K562 (cell line): ENCODE data around the gene HRH4. TPM values are rescaled to one million over a fixed set of nuclear protein-coding genes. Genes with fewer than 3 reads are reported as not detected.
A peak's percentile ranks its signal among the peaks of the same experiment; 100 is the strongest.

Source experiments
- ATAC-seq: fragments of 200-7000 bp; cut with Tn5 transposase; 3 replicates; pipeline ENCODE4 v1.9.1; 2020; ENCODE audit warnings: moderate library complexity
- BruUV-seq: library from RNA; stranded (reverse); fragments of 400-500 nt; replicated peaks from 2 replicates; lab custom pipeline; 2021; lab: Mats Ljungman, UMichigan
- CTCF ChIA-PET: fragments of 300-600 bp; formaldehyde crosslinking; extraction: SDS; loops from one replicate; lab custom pipeline; 2021; ENCODE audit warnings: low intra/inter-chr PET ratio; lab: Yijun Ruan, JAX
- POLR2A ChIA-PET: fragments of 300-600, 350-650 bp; sonication (Branson Sonifier 250); formaldehyde crosslinking; extraction: SDS; loops from one replicate; lab custom pipeline; 2021; ENCODE audit warnings: antibody characterized with exemption, inconsistent platforms; lab: Yijun Ruan, JAX
- DNase-seq, 4 experiments: peaks; one replicate each; pipeline versions ENCODE4 v3.0.0 to v3.0.0-alpha.2; 2011 to 2018; ENCODE audit warnings: low spot score in 3 of 4, mixed read lengths in 3 of 4; ENCODE audit errors: extremely low read depth in 1 of 4
- FAIRE-seq: peaks from 2 replicates; lab custom pipeline; 2011; peaks lifted over from hg19 to GRCh38; lab: Jason Lieb, UNC
- H2AFZ ChIP-seq: 2 replicates; pipeline ENCODE4 v1.6.0; 2011; ENCODE audit warnings: low read depth, low read length, control low read depth, inconsistent platforms
- H3K27ac ChIP-seq: fragments of 200-600 bp; 3 replicates; pipeline ENCODE4 v1.8.0; 2011; ENCODE audit warnings: low read depth, mild to moderate bottlenecking, control low read depth, inconsistent platforms, low read length, moderate library complexity, mixed read lengths; ENCODE audit errors: extremely low read depth
- H3K27me3 ChIP-seq, 2 experiments: fragments of 300-600 bp in 1 of 2; 2 replicates in 1 of 2; 3 replicates in 1 of 2; pipeline versions ENCODE4 v1.6.0 to v1.8.0; 2011; ENCODE audit warnings: inconsistent platforms in 2 of 2, low read length in 2 of 2, mild to moderate bottlenecking in 1 of 2, mixed read lengths in 1 of 2, moderate library complexity in 1 of 2; ENCODE audit not compliant: control insufficient read depth in 2 of 2, insufficient read depth in 2 of 2
- H3K36me3 ChIP-seq: fragments of 300-600 bp; 3 replicates; pipeline ENCODE4 v1.8.0; 2011; ENCODE audit warnings: mild to moderate bottlenecking, low read length, inconsistent platforms; ENCODE audit not compliant: control insufficient read depth, insufficient read depth
- H3K4me1 ChIP-seq, 2 experiments: fragments of 200-600 bp in 1 of 2; replicated peaks in 1 of 2; 2 replicates in 1 of 2; 3 replicates in 1 of 2; pipeline versions ENCODE4 v1.5.1 to v1.8.0; 2011; ENCODE audit warnings: inconsistent platforms in 2 of 2, low read length in 2 of 2, mild to moderate bottlenecking in 1 of 2, mixed read lengths in 1 of 2, moderate library complexity in 1 of 2; ENCODE audit not compliant: control insufficient read depth in 2 of 2, insufficient read depth in 2 of 2
- H3K4me2 ChIP-seq: 2 replicates; pipeline ENCODE4 v1.6.1; 2011; ENCODE audit warnings: low read length, control low read depth, inconsistent platforms, mixed read lengths; ENCODE audit not compliant: insufficient read depth
- H3K4me3 ChIP-seq: fragments of 200-600 bp; sonication (generic), shearing (Covaris generic); 2 replicates; pipeline ENCODE4 v1.5.1; 2016; ENCODE audit warnings: control low read depth, inconsistent platforms
- H3K79me2 ChIP-seq: fragments of 200-600 bp; 3 replicates; pipeline ENCODE4 v1.8.0; 2011; ENCODE audit warnings: low read length, inconsistent platforms; ENCODE audit not compliant: control insufficient read depth, insufficient read depth
- H3K9ac ChIP-seq, 2 experiments: 2 replicates each; pipeline versions ENCODE4 v1.6.0 to v1.6.1; 2011; ENCODE audit warnings: low read depth in 2 of 2, low read length in 2 of 2, control low read depth in 1 of 2, inconsistent platforms in 1 of 2, mild to moderate bottlenecking in 1 of 2, mixed read lengths in 1 of 2; ENCODE audit not compliant: insufficient read depth in 1 of 2
- H3K9me1 ChIP-seq: one replicate; pipeline ENCODE4 v1.6.0; 2011; ENCODE audit warnings: inconsistent platforms, mild to moderate bottlenecking, low read length, moderate library complexity; ENCODE audit not compliant: control insufficient read depth, insufficient read depth
- H3K9me3 ChIP-seq: replicated peaks from 2 replicates; pipeline ENCODE4 v1.5.1; 2011; ENCODE audit warnings: low read depth, low read length, inconsistent platforms; ENCODE audit not compliant: control insufficient read depth, insufficient read depth
- H4K20me1 ChIP-seq: replicated peaks from 2 replicates; pipeline ENCODE4 v1.6.1; 2011; ENCODE audit warnings: low read length, inconsistent platforms, mixed read lengths; ENCODE audit not compliant: control insufficient read depth, insufficient read depth
- CBX1 ChIP-seq: sonication (generic); IDR thresholded peaks from 2 replicates; pipeline ENCODE4 v1.6.1; 2016; ENCODE audit warnings: antibody characterized with exemption, low read depth, mild to moderate bottlenecking
- CEBPB ChIP-seq: fragments of 450-650 bp; IDR thresholded peaks from 2 replicates; pipeline ENCODE4 v1.6.1; 2016; ENCODE audit warnings: missing genetic modification characterization, missing compliant biosample characterization
- CEBPG ChIP-seq, 3 experiments: fragments of 200-800 bp in 1 of 3; sonication (Bioruptor generic) in 1 of 3; sonication (generic) in 1 of 3; formaldehyde crosslinking in 1 of 3; IDR thresholded peaks in 2 of 3; conservative IDR thresholded peaks in 1 of 3; 2 replicates each; pipeline versions ENCODE4 v1.6.1 to v1.8.0; 2016 to 2022; ENCODE audit warnings: missing compliant biosample characterization in 2 of 3, missing genetic modification characterization in 2 of 3, mild to moderate bottlenecking in 1 of 3, missing genetic modification reagents in 1 of 3
- ETS1 ChIP-seq: conservative IDR thresholded peaks from 2 replicates; pipeline ENCODE4 v1.6.1; 2011; ENCODE audit warnings: low read depth, mild to moderate bottlenecking, low read length; ENCODE audit not compliant: control insufficient read depth
- TFAM ChIP-seq: fragments of 250-450 bp; sonication (Bioruptor Pico); conservative IDR thresholded peaks from 2 replicates; pipeline ENCODE4 v1.5.0; 2021; ENCODE audit warnings: mild to moderate bottlenecking, moderate library complexity
- WGBS: fragments of 100-300 bp; shearing (Covaris generic); methylation state at CpG from one replicate; pipeline ENCODE4 v1.1.6; 2016; ENCODE audit warnings: low coverage, mixed read lengths; ENCODE audit not compliant: insufficient coverage; ENCODE audit errors: missing lambda C conversion rate; 5-methylcytosine and 5-hydroxymethylcytosine counted together
- in situ Hi-C: fragments of 300-500 bp; cut with MboI; formaldehyde crosslinking; loops from 4 replicates; pipeline ENCODE4 v1.15.0; 2018; ENCODE audit warnings: inconsistent platforms, mixed read lengths
- intact Hi-C: fragments of 100-400 bp; cut with micrococcal nuclease; formaldehyde crosslinking; loops from 2 replicates; pipeline ENCODE4 v1.14.2; 2022
- polyA plus RNA-seq, 8 experiments: library from polyadenylated mRNA; depleted of rRNA in 4 of 8; stranded (reverse) in 5 of 8; unstranded in 3 of 8; fragments of >200 nt; fragmentation: Nextera tagmentation in 2 of 8; fragmentation: Illumina TruSeq in 1 of 8; extraction: Ambion mirVana in 2 of 8; extraction: Trizol in 1 of 8; gene quantifications; 2 replicates each; pipeline versions ENCODE4 v1.2.1 to v1.2.3, GENCODE V29; 2011 to 2014; ENCODE audit warnings: inconsistent platforms in 1 of 8, missing spikeins in 1 of 8
- total RNA-seq, 7 experiments: library from RNA; depleted of rRNA in 6 of 7; stranded (reverse); fragments of >200 nt in 6 of 7; fragmentation: Illumina TruSeq in 2 of 7; extraction: Trizol in 2 of 7; gene quantifications; 2 replicates each; pipeline versions ENCODE4 v1.2.1 to v1.2.3, GENCODE V29; 2011 to 2021; ENCODE audit warnings: low replicate concordance in 1 of 7

Gene HRH4
- total and polyA plus RNA-seq, 9 of the 15 experiments (the other 6 are each of a cell fraction or from before 2014, with no cell fraction given), result not detected

- FAIRE-seq, result no peak
- no TSS peak for BruUV-seq
- H3K4me2 ChIP-seq, result no peak overlapping the region
- H4K20me1 ChIP-seq, result no peaks in the 10 kb centered on the region
- H3K27me3 ChIP-seq, result no peaks in the 10 kb centered on the region
- intact Hi-C loops, result no loop called here
- CTCF ChIA-PET, result no interaction called here
- TF ChIP-seq CEBPG (CRISPR knock-in tag; IDR thresholded peaks at IDR 0.05) (no peak), CEBPG (tag; conservative IDR thresholded peaks at IDR 0.05 in 1 of 2, IDR thresholded peaks at IDR 0.05 in 1 of 2) (peak; percentile 22 to 66; a peak in 1 of 4 replicates), ETS1 (no peak), TFAM (CRISPR knock-in tag) (no peak), CEBPB (tag) (peak; percentile 53; the same call in 1 of the 2 replicates), CBX1 (no peak)
- H3K36me3 ChIP-seq, result no peaks in the 10 kb centered on the region
- H3K9me1 ChIP-seq, result no peaks in the 10 kb centered on the region
- WGBS, result 0% methylated on average over 6 of the region's 6 CpGs
- POLR2A ChIA-PET, result no interaction called here
- in situ Hi-C loops, result no loop called here
- ATAC-seq, result no peak
- no peak overlapping the region for H3K9ac ChIP-seq
- DNase-seq, result no peak
- H3K4me1 ChIP-seq, result no peaks in the 10 kb centered on the region
- H3K9me3 ChIP-seq, result no peaks in the 10 kb centered on the region
- no peak overlapping the region for H2AFZ ChIP-seq
- H3K4me3 ChIP-seq, result no peak overlapping the region
- no peaks in the 10 kb centered on the region for H3K79me2 ChIP-seq
- no peak overlapping the region for H3K27ac ChIP-seq
Observed at GRCh38 chr18:24475926-24476589, 15.6 kb downstream of the HRH4 start.
